Calu3 (cell line): ENCODE measurements around the gene BST1. TPM values are rescaled to one million over a fixed set of nuclear protein-coding genes. Genes with fewer than 3 reads are reported as not detected.

Source experiments
- BruUV-seq: library from RNA; stranded (reverse); fragments of 400-500 nt; replicated peaks from 2 replicates; lab custom pipeline; 2021; lab: Mats Ljungman, UMichigan
- CTCF ChIA-PET: fragments of 300-600 bp; sonication (Branson Sonifier 250); formaldehyde crosslinking; loops from one replicate; lab custom pipeline; 2022; ENCODE audit warnings: antibody characterized with exemption; lab: Charles Lee
- DNase-seq: peaks from one replicate; pipeline ENCODE4 v3.0.0; 2022
- H3K27ac Mint-ChIP-seq: one replicate; pipeline ENCODE4 v1.8.0; 2022; ENCODE audit warnings: mixed read lengths; ENCODE audit not compliant: unreplicated experiment
- H3K27me3 Mint-ChIP-seq: one replicate; pipeline ENCODE4 v1.8.0; 2022; ENCODE audit warnings: mixed read lengths; ENCODE audit not compliant: unreplicated experiment
- H3K36me3 Mint-ChIP-seq: one replicate; pipeline ENCODE4 v1.8.0; 2022; ENCODE audit warnings: mild to moderate bottlenecking, moderate library complexity, mixed read lengths; ENCODE audit not compliant: insufficient read depth, unreplicated experiment
- H3K4me1 Mint-ChIP-seq: one replicate; pipeline ENCODE4 v1.8.0; 2022; ENCODE audit warnings: mild to moderate bottlenecking, low read depth, mixed read lengths; ENCODE audit not compliant: unreplicated experiment
- H3K4me3 Mint-ChIP-seq: one replicate; pipeline ENCODE4 v1.8.0; 2022; ENCODE audit warnings: mild to moderate bottlenecking, low read depth, moderate library complexity, mixed read lengths; ENCODE audit not compliant: unreplicated experiment
- H3K9me3 Mint-ChIP-seq: one replicate; pipeline ENCODE4 v1.8.0; 2022; ENCODE audit warnings: low read depth, mixed read lengths; ENCODE audit not compliant: unreplicated experiment
- CTCF ChIP-seq: fragments of 200-600 bp; IDR thresholded peaks from one replicate; pipeline ENCODE4 v1.8.0; 2022; ENCODE audit warnings: antibody characterized with exemption; ENCODE audit not compliant: unreplicated experiment
- intact Hi-C: fragments of 100-400 bp; cut with micrococcal nuclease; formaldehyde crosslinking; loops from one replicate; pipeline ENCODE4 v1.10.0; 2022; ENCODE audit not compliant: unreplicated experiment
- total RNA-seq: library from RNA; stranded (reverse); gene quantifications from 2 replicates; pipeline ENCODE4 v1.2.3, GENCODE V29; 2022

The BST1 gene
- total RNA-seq, 1 experiment from 2014 or later: 6.0 TPM

- Mint-ChIP-seq H3K27me3 (no peaks in the 10 kb centered on the region), H3K36me3 (peaks cover 34% of the 10 kb centered on the region), H3K4me3 (peak within 1 kb of the TSS; percentile 86), H3K27ac (peak within 1 kb of the TSS; percentile 97), H3K9me3 (no peaks in the 10 kb centered on the region), H3K4me1 (peaks cover 9% of the 10 kb centered on the region)
- intact Hi-C loops: no loop called here
- TF ChIP-seq CTCF: no peak
- BruUV-seq: no TSS peak
- CTCF ChIA-PET: no interaction called here
- peak; percentile 81 for DNase-seq
These were observed 47.4 kb upstream of the BST1 start, which contains the start of gene FBXL5 for GRCh38 chr4:15655223-15656037. FBXL5 (minus strand) TSS chr4:15655357; CDS start chr4:15655287, 70 bp downstream.

GRCh38 chr4:15656038-15656470 lies 46.8 kb upstream of the BST1 start:
- CTCF ChIA-PET: no interaction called here
- intact Hi-C loops: no loop called here
- Mint-ChIP-seq H3K36me3 (peaks cover 34% of the 10 kb centered on the region), H3K27ac (peak overlapping the region; percentile 97), H3K27me3 (no peaks in the 10 kb centered on the region), H3K4me1 (peaks cover 9% of the 10 kb centered on the region), H3K9me3 (no peaks in the 10 kb centered on the region), H3K4me3 (peak overlapping the region; percentile 86)
- no peak for DNase-seq
- TSS peak; percentile 46 for BruUV-seq
- no peak for TF ChIP-seq CTCF

DNA sequence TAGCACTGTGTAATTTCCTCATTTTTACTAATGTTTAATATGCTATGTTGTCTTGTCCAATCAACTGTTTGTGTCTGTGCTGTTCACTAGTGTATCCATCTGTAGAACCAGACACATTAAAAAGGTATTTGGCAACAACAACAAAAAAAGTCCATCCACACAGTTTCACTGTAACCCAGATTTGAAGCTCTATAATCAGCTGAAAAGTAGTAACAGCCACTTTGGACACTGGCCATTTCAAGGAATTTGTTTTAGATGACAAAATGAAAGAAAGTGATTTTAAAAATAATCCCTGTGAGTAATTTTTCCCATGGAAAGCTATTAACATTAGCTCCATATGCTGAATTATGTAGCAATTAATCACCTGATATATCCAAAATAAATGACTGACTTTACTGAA lies 45.5 kb upstream of the BST1 start:
- Mint-ChIP-seq H3K4me1 (no peaks in the 10 kb centered on the region), H3K4me3 (no peak overlapping the region), H3K36me3 (peaks cover 34% of the 10 kb centered on the region), H3K27ac (no peak overlapping the region), H3K9me3 (no peaks in the 10 kb centered on the region), H3K27me3 (no peaks in the 10 kb centered on the region)
- intact Hi-C loops: no loop called here
- TF ChIP-seq CTCF: no peak
- no TSS peak for BruUV-seq
- no peak for DNase-seq
- CTCF ChIA-PET: interaction anchor here (1.5 kb wide), 1 partner anchor 19 kb away, joined by 4 read pairs; no protein-coding TSS in a partner anchor

- no peak for TF ChIP-seq CTCF
- intact Hi-C loops: no loop called here
- no TSS peak for BruUV-seq
- CTCF ChIA-PET: interaction anchor here (1.5 kb wide), 1 partner anchor 18 kb away, joined by 4 read pairs; no protein-coding TSS in a partner anchor
- no peak for DNase-seq
- Mint-ChIP-seq H3K4me1 (no peaks in the 10 kb centered on the region), H3K36me3 (peaks cover 31% of the 10 kb centered on the region), H3K9me3 (no peaks in the 10 kb centered on the region), H3K27me3 (no peaks in the 10 kb centered on the region), H3K4me3 (no peak overlapping the region), H3K27ac (no peak overlapping the region)
These were observed 44.6 kb upstream of the BST1 start for GRCh38 chr4:15658136-15658770.
